Measurements from ENCODE around the gene CTDSPL. TPM values are rescaled to one million over a fixed set of nuclear protein-coding genes. Genes with fewer than 3 reads are reported as not detected.

Gene CTDSPL
- total RNA-seq, 1 donor: 10.9 TPM

DNA sequence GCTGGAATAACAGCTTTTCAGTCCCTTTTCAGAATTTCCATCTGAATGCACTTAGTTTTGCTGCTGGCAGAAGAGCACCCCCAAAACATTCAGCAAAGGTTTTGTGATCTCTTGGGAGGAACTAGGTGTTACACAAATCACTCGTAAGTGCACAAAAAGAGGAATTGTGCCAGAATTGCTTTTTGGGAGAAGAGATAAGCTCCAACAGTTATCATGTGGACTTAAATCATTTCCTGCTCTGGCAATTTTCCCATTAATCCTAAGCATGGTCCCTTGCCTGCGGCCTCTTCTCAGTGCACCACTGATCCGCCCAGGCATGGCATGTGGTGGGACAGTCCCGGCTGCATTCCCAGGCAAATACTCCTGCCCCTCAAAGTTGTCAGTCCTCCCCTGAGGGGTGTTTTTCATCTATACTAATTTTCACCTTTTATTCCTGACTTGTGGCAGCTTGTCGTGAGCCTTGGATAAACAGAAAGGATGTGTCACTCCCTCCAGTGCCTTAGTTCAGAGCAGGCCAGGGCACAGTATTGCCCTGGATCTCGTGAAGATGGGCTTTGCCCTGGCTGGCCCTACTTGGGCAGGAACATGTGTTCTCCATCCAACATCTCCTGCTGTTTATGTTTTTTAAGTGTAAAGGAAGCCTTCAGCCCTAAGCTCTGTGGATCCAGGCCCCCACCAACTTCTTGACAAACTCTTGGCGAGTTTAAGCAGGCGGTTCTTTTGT lies 84.3 kb downstream of the CTDSPL start:
- no peaks in the 10 kb centered on the region for H3K9me3 ChIP-seq (ENCODE audit: low read depth, low read length)
- H3K27me3 ChIP-seq (ENCODE audit: insufficient read depth, low read length): no peaks in the 10 kb centered on the region

DNA sequence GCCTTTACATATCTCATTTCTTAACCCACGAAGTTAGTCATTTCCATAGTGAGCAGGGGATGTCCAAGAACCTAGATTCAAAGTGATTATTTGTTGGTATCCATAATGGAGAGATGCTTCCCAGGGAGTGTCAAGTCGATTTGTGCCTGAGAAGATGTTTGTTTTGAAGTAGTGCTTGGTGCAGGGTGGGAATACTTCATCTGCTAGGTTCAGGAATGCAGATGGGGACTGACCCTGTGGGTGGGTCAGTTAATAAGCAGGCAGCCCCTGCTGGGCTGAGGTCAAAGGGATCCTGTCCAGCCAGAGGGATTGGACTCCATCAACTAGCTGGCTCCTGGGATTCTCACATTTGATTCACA lies 84.8 kb downstream of the CTDSPL start:
- no peaks in the 10 kb centered on the region for H3K27me3 ChIP-seq (ENCODE audit: insufficient read depth, low read length)
- H3K4me3 ChIP-seq (ENCODE audit: low read length): no peak overlapping the region
- peaks cover 6% of the 10 kb centered on the region for H3K4me1 ChIP-seq (ENCODE audit: insufficient read depth, low read length)
- H3K9me3 ChIP-seq (ENCODE audit: low read depth, low read length): no peaks in the 10 kb centered on the region

More for the DNA sequence above, 84.3 kb downstream of the CTDSPL start:
- Histone ChIP-seq H3K4me1 (ENCODE audit: insufficient read depth, low read length) (peaks cover 6% of the 10 kb centered on the region), H3K4me3 (ENCODE audit: low read length) (no peak overlapping the region)

- H3K9me3 ChIP-seq (ENCODE audit: low read depth, low read length): no peaks in the 10 kb centered on the region
- peaks cover 6% of the 10 kb centered on the region for H3K4me1 ChIP-seq (ENCODE audit: insufficient read depth, low read length)
- no peak overlapping the region for H3K4me3 ChIP-seq (ENCODE audit: low read length)
- no peaks in the 10 kb centered on the region for H3K27me3 ChIP-seq (ENCODE audit: insufficient read depth, low read length)
Observed at GRCh38 chr3:37949866-37950265, 88.2 kb downstream of the CTDSPL start.

DNA sequence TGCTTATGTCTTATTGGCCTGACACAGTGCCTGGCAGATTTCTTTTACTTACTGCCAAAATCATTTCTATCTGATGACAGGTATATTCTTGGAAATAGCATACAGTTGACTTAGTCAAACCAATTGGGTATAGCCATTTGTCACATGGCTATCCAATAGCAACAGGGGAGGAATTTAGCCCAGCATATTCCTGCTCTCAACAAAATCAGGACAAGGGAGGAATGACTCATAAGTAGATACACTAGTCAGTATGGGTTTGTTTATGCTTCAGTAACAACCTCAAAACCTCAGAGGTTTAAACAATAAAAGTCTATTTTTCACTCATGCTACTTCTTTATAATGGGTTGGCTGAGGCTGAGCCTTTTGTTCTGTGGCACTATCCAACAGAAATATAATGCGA lies 90.9 kb downstream of the CTDSPL start:
- Histone ChIP-seq H3K4me1 (ENCODE audit: insufficient read depth, low read length) (peaks cover 26% of the 10 kb centered on the region), H3K9me3 (ENCODE audit: low read depth, low read length) (no peaks in the 10 kb centered on the region), H3K4me3 (ENCODE audit: low read length) (no peak overlapping the region), H3K27me3 (ENCODE audit: insufficient read depth, low read length) (no peaks in the 10 kb centered on the region)

DNA sequence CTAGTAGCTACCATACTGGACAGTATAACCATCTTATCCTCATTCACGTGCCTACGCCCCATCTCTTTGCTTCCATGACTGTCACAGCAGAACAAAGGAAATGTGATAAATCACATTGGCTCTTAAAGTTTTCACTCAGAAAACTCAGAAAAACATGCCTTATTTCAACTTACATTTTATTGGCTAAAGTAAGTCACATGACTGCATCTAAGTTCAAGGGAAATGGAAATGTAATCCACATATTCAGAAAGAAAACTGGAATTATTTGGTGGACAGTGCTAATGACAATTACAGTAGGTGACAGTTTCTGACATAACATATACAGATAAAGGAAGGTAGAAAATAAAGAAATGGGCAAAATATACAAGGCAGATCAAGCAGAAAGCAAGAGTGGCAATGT lies 91.5 kb downstream of the CTDSPL start:
- Histone ChIP-seq H3K27me3 (ENCODE audit: insufficient read depth, low read length) (no peaks in the 10 kb centered on the region), H3K4me1 (ENCODE audit: insufficient read depth, low read length) (peaks cover 28% of the 10 kb centered on the region), H3K4me3 (ENCODE audit: low read length) (no peak overlapping the region), H3K9me3 (ENCODE audit: low read depth, low read length) (no peaks in the 10 kb centered on the region)

GRCh38 chr3:37953707-37954394 lies 92.2 kb downstream of the CTDSPL start:
- Histone ChIP-seq H3K9me3 (ENCODE audit: low read depth, low read length) (no peaks in the 10 kb centered on the region), H3K27me3 (ENCODE audit: insufficient read depth, low read length) (no peaks in the 10 kb centered on the region), H3K4me1 (ENCODE audit: insufficient read depth, low read length) (peaks cover 28% of the 10 kb centered on the region), H3K4me3 (ENCODE audit: low read length) (no peak overlapping the region)

- H3K4me1 ChIP-seq (ENCODE audit: insufficient read depth, low read length): peaks cover 28% of the 10 kb centered on the region
- no peaks in the 10 kb centered on the region for H3K9me3 ChIP-seq (ENCODE audit: low read depth, low read length)
- H3K4me3 ChIP-seq (ENCODE audit: low read length): no peak overlapping the region
- no peaks in the 10 kb centered on the region for H3K27me3 ChIP-seq (ENCODE audit: insufficient read depth, low read length)
Observed at GRCh38 chr3:37954881-37955280, 93.2 kb downstream of the CTDSPL start.

DNA sequence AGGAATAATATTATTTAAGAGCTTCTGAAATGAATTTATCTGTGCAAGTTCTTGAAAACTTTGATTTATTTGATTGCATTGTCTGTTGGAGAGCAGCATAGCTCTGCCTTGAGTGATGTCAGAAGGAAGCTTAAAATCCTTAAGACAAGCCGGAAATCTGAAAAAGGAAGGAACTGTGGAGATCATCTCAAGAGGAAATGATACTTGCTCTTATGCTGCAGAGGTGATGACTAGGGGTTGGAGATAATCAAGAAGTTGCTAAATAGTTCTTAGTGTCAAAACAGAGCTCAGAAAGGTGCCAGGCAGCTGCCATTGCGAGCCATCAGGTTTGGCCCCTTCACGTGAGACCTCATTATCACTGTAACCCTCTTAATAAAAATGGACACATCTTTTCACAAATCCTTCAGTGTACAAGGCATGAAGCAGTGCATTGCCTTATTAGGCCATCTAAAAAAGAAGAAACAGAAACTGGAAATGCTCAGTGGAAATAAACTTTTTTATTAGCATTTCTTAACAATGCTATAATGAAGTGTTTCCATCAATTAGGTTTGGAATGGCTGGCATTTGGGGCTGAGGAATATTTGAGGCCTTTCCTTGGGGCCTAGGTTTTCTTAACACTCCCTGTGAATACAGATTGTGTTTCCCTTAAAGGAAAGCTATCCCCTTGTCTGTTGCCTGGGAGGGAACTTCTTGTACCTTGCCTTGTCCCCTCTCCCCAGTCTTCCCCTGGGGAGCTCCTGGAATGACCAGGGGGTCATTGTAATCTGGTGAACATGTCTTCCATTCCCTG lies 94.4 kb downstream of the CTDSPL start:
- Histone ChIP-seq H3K4me1 (ENCODE audit: insufficient read depth, low read length) (peaks cover 28% of the 10 kb centered on the region), H3K9me3 (ENCODE audit: low read depth, low read length) (no peaks in the 10 kb centered on the region), H3K4me3 (ENCODE audit: low read length) (no peak overlapping the region), H3K27me3 (ENCODE audit: insufficient read depth, low read length) (no peaks in the 10 kb centered on the region)

DNA sequence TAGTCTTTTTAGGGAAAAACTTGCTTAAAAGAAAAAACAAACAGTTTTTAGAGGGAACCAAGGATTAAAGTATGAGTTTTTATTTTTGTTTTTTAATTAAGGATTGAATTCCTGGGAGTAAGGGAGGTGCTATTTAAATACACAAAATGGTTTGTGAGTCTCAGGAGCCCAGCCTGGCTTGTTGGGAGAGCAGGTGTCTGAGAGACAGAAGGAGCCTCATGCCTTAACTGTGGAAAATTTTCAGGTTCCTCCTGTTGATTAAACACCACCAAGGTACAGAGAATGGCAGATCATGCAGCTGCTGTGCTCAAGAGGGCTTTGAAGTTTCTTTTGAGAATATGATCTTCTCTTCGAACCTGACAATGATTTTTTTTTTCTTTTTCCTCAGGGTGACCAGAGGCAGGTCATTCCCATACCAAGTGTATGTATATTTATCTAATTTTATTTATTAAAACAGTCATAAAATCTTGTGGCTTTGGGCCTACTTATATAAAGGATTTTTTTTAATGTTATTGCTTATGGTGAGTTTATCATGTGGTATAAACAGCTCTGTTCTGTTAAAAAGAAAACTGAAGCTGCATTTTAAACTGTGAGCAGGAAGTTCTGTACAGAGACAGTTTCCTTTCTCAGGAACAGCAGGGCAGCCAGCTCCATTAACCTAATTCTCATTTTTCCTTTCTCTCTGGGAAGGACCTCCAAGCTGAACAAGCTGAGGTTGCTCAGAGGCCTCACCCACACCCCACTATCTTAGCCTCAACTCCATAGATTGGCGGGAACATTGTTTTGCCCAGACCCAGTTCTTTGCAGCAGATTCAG lies 95.3 kb downstream of the CTDSPL start:
- peaks cover 28% of the 10 kb centered on the region for H3K4me1 ChIP-seq (ENCODE audit: insufficient read depth, low read length)
- no peaks in the 10 kb centered on the region for H3K9me3 ChIP-seq (ENCODE audit: low read depth, low read length)
- H3K4me3 ChIP-seq (ENCODE audit: low read length): no peak overlapping the region
- no peaks in the 10 kb centered on the region for H3K27me3 ChIP-seq (ENCODE audit: insufficient read depth, low read length)

GRCh38 chr3:37957539-37957936 lies 95.9 kb downstream of the CTDSPL start:
- Histone ChIP-seq H3K4me1 (ENCODE audit: insufficient read depth, low read length) (peaks cover 28% of the 10 kb centered on the region), H3K4me3 (ENCODE audit: low read length) (no peak overlapping the region), H3K27me3 (ENCODE audit: insufficient read depth, low read length) (no peaks in the 10 kb centered on the region), H3K9me3 (ENCODE audit: low read depth, low read length) (no peaks in the 10 kb centered on the region)

DNA sequence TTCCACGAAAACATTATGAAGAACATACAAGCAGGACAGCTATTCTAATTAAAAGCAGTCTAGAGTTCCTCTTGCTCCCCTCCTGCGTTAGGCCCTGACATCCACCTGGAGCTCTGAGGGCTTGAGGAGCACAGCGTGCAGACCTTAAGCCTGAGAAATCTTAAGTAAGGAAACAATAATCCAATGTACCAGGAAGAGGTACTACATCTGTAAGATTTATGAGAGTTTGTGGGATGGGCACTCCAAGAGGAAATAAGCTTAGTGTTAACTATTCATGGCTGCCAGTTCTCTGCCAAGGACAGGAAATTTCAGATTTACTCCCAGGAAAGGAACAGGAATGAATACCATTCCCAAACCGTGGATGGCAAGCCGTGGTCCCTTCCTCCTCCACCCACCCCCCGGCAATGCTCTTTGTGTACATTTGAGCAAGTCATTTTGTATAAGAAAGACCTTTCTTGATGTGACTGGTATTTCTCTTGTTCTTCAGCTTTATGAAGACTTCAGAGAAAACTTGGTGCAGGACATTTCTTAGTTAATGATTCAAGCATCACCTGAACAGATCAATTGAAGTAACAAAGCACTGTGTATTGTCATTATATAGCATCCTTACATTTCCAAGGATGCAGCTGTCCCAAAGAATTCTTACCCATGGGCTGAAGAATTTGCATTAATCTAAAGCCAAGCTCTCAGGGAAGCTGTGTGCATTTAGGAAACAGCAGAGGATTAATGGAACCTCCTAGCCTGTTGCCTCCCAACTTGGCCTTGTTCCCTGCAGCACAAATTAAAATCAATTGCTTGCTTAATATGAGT lies 100.1 kb downstream of the CTDSPL start:
- Histone ChIP-seq H3K4me1 (ENCODE audit: insufficient read depth, low read length) (peaks cover 9% of the 10 kb centered on the region), H3K27me3 (ENCODE audit: insufficient read depth, low read length) (no peaks in the 10 kb centered on the region), H3K4me3 (ENCODE audit: low read length) (no peak overlapping the region), H3K9me3 (ENCODE audit: low read depth, low read length) (no peaks in the 10 kb centered on the region)

DNA sequence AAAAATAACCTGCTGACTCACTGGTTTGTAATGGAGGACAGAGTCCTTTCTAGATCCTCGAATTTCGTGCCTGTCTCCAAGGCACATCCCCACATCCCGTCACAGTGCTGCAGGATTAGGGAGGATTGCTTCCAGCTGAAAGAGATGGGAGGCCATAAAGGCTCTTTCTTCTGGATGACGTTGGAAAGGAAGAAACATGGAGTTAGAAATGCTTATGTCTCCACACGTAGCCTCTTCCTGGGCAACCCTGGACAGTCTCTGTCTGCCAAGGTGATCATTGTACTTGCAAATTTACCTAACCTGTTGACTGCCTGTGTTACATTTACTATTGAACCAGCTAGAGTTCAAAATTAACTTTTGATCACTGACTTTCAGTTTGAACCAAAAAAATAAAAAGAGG lies 101.3 kb downstream of the CTDSPL start:
- no peaks in the 10 kb centered on the region for H3K4me1 ChIP-seq (ENCODE audit: insufficient read depth, low read length)
- H3K4me3 ChIP-seq (ENCODE audit: low read length): no peak overlapping the region
- H3K9me3 ChIP-seq (ENCODE audit: low read depth, low read length): no peaks in the 10 kb centered on the region
- H3K27me3 ChIP-seq (ENCODE audit: insufficient read depth, low read length): no peaks in the 10 kb centered on the region

DNA sequence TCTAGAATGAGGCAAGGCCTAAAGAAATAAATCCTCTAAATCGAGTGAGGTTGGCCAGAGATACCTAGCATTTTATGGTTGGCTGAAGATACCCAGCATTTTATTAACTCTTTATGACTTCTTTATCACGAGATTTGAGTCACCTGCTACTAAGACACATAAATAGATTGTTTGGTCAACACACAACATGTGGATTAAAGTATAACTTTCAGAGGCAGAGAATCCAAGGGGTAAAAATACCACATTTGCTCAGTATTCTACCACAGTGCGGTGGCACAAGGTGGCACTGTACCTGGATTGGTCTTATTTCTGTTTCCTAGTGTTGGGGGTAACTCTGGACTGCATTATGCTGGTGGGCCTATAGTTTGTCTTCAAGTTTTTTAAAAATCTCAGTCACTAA lies 102.0 kb downstream of the CTDSPL start:
- Histone ChIP-seq H3K9me3 (ENCODE audit: low read depth, low read length) (no peaks in the 10 kb centered on the region), H3K27me3 (ENCODE audit: insufficient read depth, low read length) (no peaks in the 10 kb centered on the region), H3K4me1 (ENCODE audit: insufficient read depth, low read length) (no peaks in the 10 kb centered on the region), H3K4me3 (ENCODE audit: low read length) (no peak overlapping the region)

GRCh38 chr3:37964146-37964545 lies 102.5 kb downstream of the CTDSPL start:
- H3K27me3 ChIP-seq (ENCODE audit: insufficient read depth, low read length): no peaks in the 10 kb centered on the region
- H3K9me3 ChIP-seq (ENCODE audit: low read depth, low read length): no peaks in the 10 kb centered on the region
- H3K4me3 ChIP-seq (ENCODE audit: low read length): no peak overlapping the region
- H3K4me1 ChIP-seq (ENCODE audit: insufficient read depth, low read length): no peaks in the 10 kb centered on the region

Data from mononuclear cell (primary cell).